ENCODE results near the gene METTL25B. TPM values are rescaled to one million over a fixed set of nuclear protein-coding genes. Genes with fewer than 3 reads are reported as not detected.

METTL25B gene
- total RNA-seq, 1 donor from 2014 or later: 39.2 TPM

GRCh38 chr1:156692441-156692924, 35.8 kb upstream of the METTL25B start:
- Mint-ChIP-seq H3K4me1 (peaks cover 69% of the 10 kb centered on the region), H3K27ac (peak overlapping the region; percentile 94), H3K4me3 (peak overlapping the region; percentile 74), H3K36me3 (peaks cover 13% of the 10 kb centered on the region), H3K27me3 (ENCODE audit: low read depth) (no peaks in the 10 kb centered on the region), H3K9me3 (no peaks in the 10 kb centered on the region)
- DNase-seq (ENCODE audit: low spot score in 2 of 2, unreplicated experiment in 2 of 2): peak in 1 of 2 experiments; percentile 67
- TF ChIP-seq CTCF (IDR thresholded peaks at IDR 0.05; ENCODE audit: unreplicated experiment): no peak

- Mint-ChIP-seq H3K9me3 (no peaks in the 10 kb centered on the region), H3K27me3 (ENCODE audit: low read depth) (no peaks in the 10 kb centered on the region), H3K36me3 (peaks cover 20% of the 10 kb centered on the region), H3K4me3 (peak overlapping the region; percentile 74), H3K4me1 (peaks cover 69% of the 10 kb centered on the region), H3K27ac (peak overlapping the region; percentile 94)
- TF ChIP-seq CTCF (IDR thresholded peaks at IDR 0.05; ENCODE audit: unreplicated experiment): no peak
- peak; percentile 68 to 84 for DNase-seq (ENCODE audit: low spot score in 2 of 2, unreplicated experiment in 2 of 2)
Observed at GRCh38 chr1:156692925-156693847, 35.1 kb upstream of the METTL25B start.

GRCh38 chr1:156693848-156694689, 34.2 kb upstream of the METTL25B start:
- Mint-ChIP-seq H3K27ac (peak overlapping the region; percentile 94), H3K27me3 (ENCODE audit: low read depth) (no peaks in the 10 kb centered on the region), H3K36me3 (peaks cover 24% of the 10 kb centered on the region), H3K4me1 (peaks cover 70% of the 10 kb centered on the region), H3K9me3 (no peaks in the 10 kb centered on the region), H3K4me3 (peak overlapping the region; percentile 74)
- DNase-seq (ENCODE audit: low spot score in 2 of 2, unreplicated experiment in 2 of 2): no peak
- TF ChIP-seq CTCF (IDR thresholded peaks at IDR 0.05; ENCODE audit: unreplicated experiment): no peak

GRCh38 chr1:156694690-156694962, 33.6 kb upstream of the METTL25B start:
- peak overlapping the region; percentile 74 for H3K4me3 Mint-ChIP-seq
- peaks cover 26% of the 10 kb centered on the region for H3K36me3 Mint-ChIP-seq
- TF ChIP-seq CTCF (IDR thresholded peaks at IDR 0.05; ENCODE audit: unreplicated experiment): no peak
- H3K9me3 Mint-ChIP-seq: no peaks in the 10 kb centered on the region
- H3K27me3 Mint-ChIP-seq (ENCODE audit: low read depth): no peaks in the 10 kb centered on the region
- peaks cover 66% of the 10 kb centered on the region for H3K4me1 Mint-ChIP-seq
- H3K27ac Mint-ChIP-seq: peak overlapping the region; percentile 94
- DNase-seq (ENCODE audit: low spot score in 2 of 2, unreplicated experiment in 2 of 2): no peak

GRCh38 chr1:156696755-156697154, 31.5 kb upstream of the METTL25B start:
- H3K27ac Mint-ChIP-seq: peak overlapping the region; percentile 89

More at GRCh38 chr1:156696755-156697154, 31.5 kb upstream of the METTL25B start:
- Mint-ChIP-seq H3K36me3 (peaks cover 30% of the 10 kb centered on the region), H3K27me3 (ENCODE audit: low read depth) (no peaks in the 10 kb centered on the region), H3K9me3 (no peaks in the 10 kb centered on the region), H3K4me1 (peaks cover 58% of the 10 kb centered on the region), H3K4me3 (no peak overlapping the region)
- no peak for TF ChIP-seq CTCF (IDR thresholded peaks at IDR 0.05; ENCODE audit: unreplicated experiment)
- DNase-seq (ENCODE audit: low spot score in 2 of 2, unreplicated experiment in 2 of 2): no peak

Measured in mesothelial cell of epicardium (in vitro differentiated cells).